ENCODE data around the gene EVC. TPM values are rescaled to one million over a fixed set of nuclear protein-coding genes. Genes with fewer than 3 reads are reported as not detected.

Gene EVC
- total RNA-seq, 1 donor = 0.52 TPM

- no peaks in the 10 kb centered on the region for H3K27me3 ChIP-seq (ENCODE audit: insufficient read depth, low read length)
- no peaks in the 10 kb centered on the region for H3K4me1 ChIP-seq (ENCODE audit: insufficient read depth, low read length)
- no peak overlapping the region for H3K4me3 ChIP-seq (ENCODE audit: low read length)
- no peaks in the 10 kb centered on the region for H3K9me3 ChIP-seq (ENCODE audit: low read depth, low read length)
Observed at GRCh38 chr4:5793514-5793913, 82.5 kb downstream of the EVC start.

- H3K9me3 ChIP-seq (ENCODE audit: low read depth, low read length) = no peaks in the 10 kb centered on the region
- no peaks in the 10 kb centered on the region for H3K27me3 ChIP-seq (ENCODE audit: insufficient read depth, low read length)
- no peak overlapping the region for H3K4me3 ChIP-seq (ENCODE audit: low read length)
- no peaks in the 10 kb centered on the region for H3K4me1 ChIP-seq (ENCODE audit: insufficient read depth, low read length)
Observed at GRCh38 chr4:5795580-5795979, 84.6 kb downstream of the EVC start.

GRCh38 chr4:5796976-5797375 is 86.0 kb downstream of the EVC start:
- H3K27me3 ChIP-seq (ENCODE audit: insufficient read depth, low read length) = no peaks in the 10 kb centered on the region
- H3K9me3 ChIP-seq (ENCODE audit: low read depth, low read length) = no peaks in the 10 kb centered on the region
- no peak overlapping the region for H3K4me3 ChIP-seq (ENCODE audit: low read length)
- no peaks in the 10 kb centered on the region for H3K4me1 ChIP-seq (ENCODE audit: insufficient read depth, low read length)

- Histone ChIP-seq H3K4me3 (ENCODE audit: low read length) (no peak overlapping the region), H3K9me3 (ENCODE audit: low read depth, low read length) (no peaks in the 10 kb centered on the region), H3K4me1 (ENCODE audit: insufficient read depth, low read length) (no peaks in the 10 kb centered on the region), H3K27me3 (ENCODE audit: insufficient read depth, low read length) (no peaks in the 10 kb centered on the region)
Observed at GRCh38 chr4:5797866-5798265, 86.9 kb downstream of the EVC start.

DNA sequence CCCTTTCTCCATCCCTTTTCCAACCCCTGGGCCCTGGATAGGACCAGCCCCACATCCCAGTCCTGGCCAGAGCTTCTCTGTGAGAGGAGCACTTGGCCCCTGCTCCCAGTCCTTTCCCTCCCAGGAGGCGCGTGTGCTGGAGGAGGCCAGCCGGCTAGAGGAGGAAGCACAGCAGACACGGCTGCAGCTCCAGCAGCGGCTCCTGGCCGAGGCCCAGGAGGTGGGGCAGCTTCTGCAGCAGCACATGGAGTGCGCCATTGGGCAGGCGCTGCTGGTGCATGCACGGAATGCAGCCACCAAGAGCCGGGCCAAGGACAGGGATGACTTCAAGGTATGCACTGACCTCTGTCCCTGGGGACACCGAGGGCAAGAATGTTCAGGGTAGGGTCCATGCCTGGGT is 87.5 kb downstream of the EVC start:
- Histone ChIP-seq H3K4me1 (ENCODE audit: insufficient read depth, low read length) (no peaks in the 10 kb centered on the region), H3K27me3 (ENCODE audit: insufficient read depth, low read length) (no peaks in the 10 kb centered on the region), H3K9me3 (ENCODE audit: low read depth, low read length) (no peaks in the 10 kb centered on the region), H3K4me3 (ENCODE audit: low read length) (no peak overlapping the region)

- H3K4me3 ChIP-seq (ENCODE audit: low read length) = no peak overlapping the region
- H3K4me1 ChIP-seq (ENCODE audit: insufficient read depth, low read length) = no peaks in the 10 kb centered on the region
- H3K9me3 ChIP-seq (ENCODE audit: low read depth, low read length) = no peaks in the 10 kb centered on the region
- H3K27me3 ChIP-seq (ENCODE audit: insufficient read depth, low read length) = no peaks in the 10 kb centered on the region
Observed at GRCh38 chr4:5798946-5799345, 87.9 kb downstream of the EVC start.

DNA sequence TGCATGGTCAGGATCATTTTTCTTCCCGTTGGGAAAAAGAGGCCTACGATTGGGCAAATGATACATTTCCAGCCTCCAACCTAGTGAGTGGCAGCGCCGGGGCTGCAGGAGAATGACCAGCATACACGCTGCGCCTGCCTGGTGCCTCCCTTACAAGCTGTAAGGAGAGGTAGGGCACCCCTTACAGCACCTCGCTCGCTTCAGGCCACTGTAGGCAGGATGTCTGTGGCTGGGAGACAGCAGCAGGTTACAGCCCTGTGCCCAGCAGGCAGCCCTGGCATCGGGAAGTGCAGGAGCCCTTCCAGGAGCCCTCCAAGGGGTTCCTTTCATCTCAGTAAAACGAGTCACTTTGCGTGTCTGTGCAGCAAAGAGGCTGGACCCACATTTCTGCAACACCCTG is 88.4 kb downstream of the EVC start:
- Histone ChIP-seq H3K9me3 (ENCODE audit: low read depth, low read length) (no peaks in the 10 kb centered on the region), H3K4me3 (ENCODE audit: low read length) (no peak overlapping the region), H3K4me1 (ENCODE audit: insufficient read depth, low read length) (no peaks in the 10 kb centered on the region), H3K27me3 (ENCODE audit: insufficient read depth, low read length) (no peaks in the 10 kb centered on the region)

DNA sequence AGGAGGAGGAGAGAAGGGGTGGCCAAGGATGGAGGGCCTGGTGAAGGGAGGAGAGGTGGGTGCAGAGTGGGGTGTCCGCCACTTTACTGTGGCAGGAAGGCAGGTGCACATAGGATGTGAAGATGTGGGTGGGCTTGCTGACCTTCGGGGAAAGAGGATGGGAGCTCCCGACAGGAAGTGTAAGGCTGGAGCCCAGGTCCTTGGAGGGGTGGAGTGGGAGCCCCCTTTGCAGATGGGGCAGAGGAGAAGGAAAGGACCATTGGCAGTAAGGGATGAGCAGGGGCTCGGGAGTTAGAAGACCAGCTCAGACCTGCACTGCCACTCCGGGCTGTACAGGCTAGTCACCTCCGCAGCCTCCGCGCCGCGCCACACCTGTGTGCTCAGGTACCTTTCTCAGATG is 89.5 kb downstream of the EVC start:
- no peaks in the 10 kb centered on the region for H3K9me3 ChIP-seq (ENCODE audit: low read depth, low read length)
- H3K4me1 ChIP-seq (ENCODE audit: insufficient read depth, low read length) = no peaks in the 10 kb centered on the region
- H3K4me3 ChIP-seq (ENCODE audit: low read length) = no peak overlapping the region
- no peaks in the 10 kb centered on the region for H3K27me3 ChIP-seq (ENCODE audit: insufficient read depth, low read length)

DNA sequence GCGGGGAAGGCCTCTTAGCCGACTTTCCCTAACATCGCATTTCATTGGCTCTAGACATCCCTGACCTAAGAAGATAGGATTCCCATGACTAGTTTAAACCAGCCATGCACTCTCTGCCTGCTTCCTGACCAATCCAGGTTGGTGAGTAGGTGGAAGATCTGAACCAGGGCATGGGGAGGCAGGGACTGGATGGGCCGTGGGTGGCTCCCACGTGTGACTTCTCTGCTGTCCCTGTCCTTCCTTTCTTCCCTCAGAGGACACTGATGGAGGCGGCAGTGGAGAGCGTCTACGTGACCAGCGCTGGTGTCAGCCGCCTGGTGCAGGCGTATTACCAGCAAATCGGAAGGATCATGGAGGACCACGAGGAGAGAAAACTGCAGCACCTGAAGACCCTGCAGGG is 90.7 kb downstream of the EVC start:
- Histone ChIP-seq H3K4me3 (ENCODE audit: low read length) (no peak overlapping the region), H3K4me1 (ENCODE audit: insufficient read depth, low read length) (no peaks in the 10 kb centered on the region), H3K27me3 (ENCODE audit: insufficient read depth, low read length) (no peaks in the 10 kb centered on the region), H3K9me3 (ENCODE audit: low read depth, low read length) (no peaks in the 10 kb centered on the region)

DNA sequence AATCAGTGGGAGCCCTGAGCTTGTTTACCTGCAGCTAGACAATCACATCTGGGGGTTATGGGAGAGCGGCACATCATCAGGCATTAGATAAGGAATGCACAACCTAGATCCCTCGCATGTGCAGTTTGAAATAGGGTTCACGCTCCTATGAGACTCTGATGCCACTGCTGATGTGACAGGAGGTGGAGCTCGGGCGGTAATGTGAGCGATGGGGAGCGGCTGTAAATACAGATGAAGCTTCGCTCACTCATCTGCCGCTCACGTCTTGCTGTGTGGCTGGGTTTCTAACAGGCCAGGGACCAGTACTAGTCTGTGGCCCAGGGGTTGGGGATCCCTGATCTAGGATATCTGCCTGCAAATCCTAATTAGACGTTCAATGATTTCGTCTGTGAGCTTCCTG is 91.6 kb downstream of the EVC start:
- Histone ChIP-seq H3K4me3 (ENCODE audit: low read length) (no peak overlapping the region), H3K27me3 (ENCODE audit: insufficient read depth, low read length) (no peaks in the 10 kb centered on the region)

GRCh38 chr4:5804656-5805055 is 93.7 kb downstream of the EVC start:
- no peak overlapping the region for H3K4me3 ChIP-seq (ENCODE audit: low read length)
- no peaks in the 10 kb centered on the region for H3K4me1 ChIP-seq (ENCODE audit: insufficient read depth, low read length)
- no peaks in the 10 kb centered on the region for H3K9me3 ChIP-seq (ENCODE audit: low read depth, low read length)
- no peaks in the 10 kb centered on the region for H3K27me3 ChIP-seq (ENCODE audit: insufficient read depth, low read length)

More for the DNA sequence above, 91.6 kb downstream of the EVC start:
- Histone ChIP-seq H3K4me1 (ENCODE audit: insufficient read depth, low read length) (no peaks in the 10 kb centered on the region), H3K9me3 (ENCODE audit: low read depth, low read length) (no peaks in the 10 kb centered on the region)

GRCh38 chr4:5805270-5805669 is 94.3 kb downstream of the EVC start:
- Histone ChIP-seq H3K4me3 (ENCODE audit: low read length) (no peak overlapping the region), H3K27me3 (ENCODE audit: insufficient read depth, low read length) (no peaks in the 10 kb centered on the region), H3K4me1 (ENCODE audit: insufficient read depth, low read length) (no peaks in the 10 kb centered on the region), H3K9me3 (ENCODE audit: low read depth, low read length) (no peaks in the 10 kb centered on the region)

GRCh38 chr4:5808081-5808741 is 97.2 kb downstream of the EVC start:
- H3K27me3 ChIP-seq (ENCODE audit: insufficient read depth, low read length) = no peaks in the 10 kb centered on the region
- no peaks in the 10 kb centered on the region for H3K4me1 ChIP-seq (ENCODE audit: insufficient read depth, low read length)
- no peak overlapping the region for H3K4me3 ChIP-seq (ENCODE audit: low read length)
- H3K9me3 ChIP-seq (ENCODE audit: low read depth, low read length) = no peaks in the 10 kb centered on the region

DNA sequence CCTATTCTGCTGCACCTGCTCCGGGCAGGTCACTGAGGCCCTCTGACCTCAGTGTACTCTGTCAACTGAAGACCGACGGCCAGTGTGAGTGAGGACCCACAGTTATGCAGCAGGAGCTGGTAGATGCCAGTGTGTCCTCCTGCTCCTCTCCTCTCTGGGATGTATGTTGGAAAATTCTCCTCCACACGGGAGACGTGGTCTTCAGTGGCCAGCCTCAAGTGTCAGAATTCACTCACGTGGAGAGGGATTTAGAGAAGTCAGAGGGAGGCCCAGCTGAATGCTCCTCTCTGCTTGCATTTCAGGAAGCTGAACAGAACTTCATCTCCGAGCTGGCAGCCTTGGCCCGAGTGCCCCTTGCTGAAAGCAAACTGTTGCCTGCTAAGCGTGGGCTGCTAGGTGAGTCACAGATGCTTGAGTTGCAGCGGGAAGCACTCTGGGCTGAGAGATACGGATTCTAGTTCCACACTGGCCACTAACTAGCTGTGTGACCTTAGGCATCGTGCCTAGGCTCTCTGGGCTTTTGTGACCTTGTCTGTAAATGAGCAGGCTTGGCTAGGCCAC is 98.3 kb downstream of the EVC start:
- Histone ChIP-seq H3K27me3 (ENCODE audit: insufficient read depth, low read length) (no peaks in the 10 kb centered on the region), H3K4me1 (ENCODE audit: insufficient read depth, low read length) (no peaks in the 10 kb centered on the region), H3K4me3 (ENCODE audit: low read length) (no peak overlapping the region), H3K9me3 (ENCODE audit: low read depth, low read length) (no peaks in the 10 kb centered on the region)

DNA sequence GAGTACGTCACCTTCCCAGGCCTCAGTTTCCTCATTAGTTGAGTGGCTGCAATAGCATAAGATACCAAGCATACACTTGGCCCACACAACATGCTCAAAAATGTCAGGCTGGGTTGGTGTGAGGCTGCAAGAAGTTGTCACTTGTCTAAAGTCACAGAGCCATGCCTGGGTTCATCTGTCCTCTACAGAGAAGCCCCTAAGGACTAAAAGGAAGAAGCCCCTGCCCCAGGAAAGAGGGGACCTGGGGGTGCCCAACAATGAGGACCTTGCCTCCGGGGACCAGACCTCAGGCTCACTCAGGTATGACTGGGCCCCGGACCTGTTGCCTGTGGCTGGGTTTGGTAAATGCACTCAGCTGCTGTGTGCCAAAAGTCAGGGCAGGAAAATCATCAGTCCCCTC is 99.2 kb downstream of the EVC start:
- Histone ChIP-seq H3K9me3 (ENCODE audit: low read depth, low read length) (no peaks in the 10 kb centered on the region), H3K4me1 (ENCODE audit: insufficient read depth, low read length) (no peaks in the 10 kb centered on the region), H3K4me3 (ENCODE audit: low read length) (no peak overlapping the region), H3K27me3 (ENCODE audit: insufficient read depth, low read length) (no peaks in the 10 kb centered on the region)

DNA sequence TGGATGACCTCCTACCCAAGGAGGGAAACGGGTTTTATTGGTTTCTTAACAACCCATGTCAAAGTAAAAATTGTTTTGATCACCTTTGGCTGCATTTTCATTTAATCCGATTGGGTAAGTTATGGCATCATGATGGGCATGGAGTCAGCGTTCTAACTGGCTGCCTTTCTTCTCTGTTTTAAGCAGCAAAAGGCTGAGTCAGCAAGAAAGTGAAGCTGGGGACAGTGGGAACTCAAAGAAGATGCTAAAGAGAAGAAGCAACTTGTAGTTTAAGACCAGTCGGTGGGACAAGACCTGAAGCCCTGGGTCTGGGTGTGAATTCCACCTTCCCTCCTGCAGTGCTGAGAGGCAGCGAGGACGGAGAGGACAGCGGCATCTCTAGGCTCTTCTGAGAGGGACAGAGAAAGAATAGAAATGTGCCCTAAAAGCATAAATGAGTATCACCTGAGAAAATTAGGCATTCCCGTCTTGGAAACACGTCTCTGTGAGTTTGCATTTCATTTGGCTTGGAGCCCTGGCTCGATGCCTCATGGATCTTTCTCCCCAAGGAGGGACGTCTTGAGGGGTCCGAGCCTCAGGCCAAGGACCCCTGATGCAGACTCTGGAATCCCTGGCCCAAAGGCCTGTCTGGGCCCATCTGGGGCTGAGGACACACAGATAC is 99.9 kb downstream of the EVC start:
- H3K27me3 ChIP-seq (ENCODE audit: insufficient read depth, low read length) = no peaks in the 10 kb centered on the region
- no peaks in the 10 kb centered on the region for H3K4me1 ChIP-seq (ENCODE audit: insufficient read depth, low read length)
- no peak overlapping the region for H3K4me3 ChIP-seq (ENCODE audit: low read length)
- H3K9me3 ChIP-seq (ENCODE audit: low read depth, low read length) = no peaks in the 10 kb centered on the region

All from mononuclear cell (primary cell).